ENCODE measurements around the gene ULK4.
"Not testable (repeated sequence)": the region's sequence is repeated elsewhere in the genome, so short reads cannot be mapped to it uniquely, and the experiment has no call there.

The ULK4 gene

DNA sequence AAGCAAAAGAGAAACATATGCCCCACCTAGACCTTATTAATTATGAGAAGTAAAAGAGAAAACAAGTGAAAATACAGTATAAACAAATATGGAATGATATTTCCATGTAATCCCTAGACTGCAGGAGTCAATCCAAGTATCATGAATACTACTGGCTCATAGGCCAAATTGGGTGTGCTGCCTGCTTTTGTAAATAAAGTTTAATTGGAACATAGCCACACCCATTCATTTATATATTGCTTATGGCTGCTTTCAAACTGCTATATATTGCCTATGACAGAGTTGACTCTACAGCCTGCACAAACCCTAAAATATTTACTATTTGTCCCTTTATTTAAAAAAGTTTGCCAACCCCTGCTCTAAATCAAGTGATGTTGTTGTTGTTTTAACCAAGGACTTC, 5.3 kb downstream of the ULK4 start:
- no peak for DNase-seq

DNA sequence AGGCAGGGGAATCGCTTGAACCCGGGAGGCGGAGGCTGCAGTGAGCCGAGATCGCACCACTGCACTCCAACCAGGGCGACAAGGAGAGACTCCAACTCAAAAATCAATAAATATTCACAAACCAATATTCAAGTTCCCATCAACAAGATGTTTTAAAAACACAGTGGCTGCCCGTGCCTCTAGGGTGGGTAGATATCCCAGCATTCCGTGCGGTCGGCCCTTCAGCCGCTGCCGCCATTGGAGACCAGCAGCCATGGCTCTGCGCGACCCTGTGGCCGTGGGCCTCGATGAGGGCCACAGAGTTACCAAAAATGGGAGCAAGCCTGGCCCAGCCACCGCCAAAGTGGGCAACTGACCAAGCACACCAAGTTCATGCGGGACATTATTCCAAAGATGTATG, 6.7 kb downstream of the ULK4 start:
- no peak for DNase-seq

DNA sequence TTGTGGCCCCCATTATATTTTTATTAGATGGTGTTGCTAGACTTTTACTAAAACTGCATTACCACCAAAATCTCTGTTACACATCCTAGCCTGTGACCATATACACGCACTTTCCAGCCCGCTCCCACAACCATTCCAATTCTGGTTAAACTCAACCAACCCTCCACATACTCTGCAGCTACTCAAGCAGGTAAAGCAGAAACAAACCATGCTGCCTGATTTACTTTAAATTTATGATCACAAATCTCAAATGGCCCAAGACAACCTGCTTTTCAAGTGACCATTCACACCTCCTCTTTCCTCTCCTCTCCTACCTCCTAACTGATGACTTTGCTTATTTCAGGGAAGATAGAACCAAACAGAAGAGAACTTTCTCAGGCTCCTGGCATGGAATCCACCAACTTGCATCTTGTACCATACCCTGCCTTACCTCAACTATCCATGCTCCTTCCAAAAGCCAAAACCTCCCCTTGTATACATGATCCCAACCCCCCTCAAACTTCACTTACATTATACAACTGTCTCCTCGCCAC, 18.5 kb downstream of the ULK4 start:
- no peak for DNase-seq

DNA sequence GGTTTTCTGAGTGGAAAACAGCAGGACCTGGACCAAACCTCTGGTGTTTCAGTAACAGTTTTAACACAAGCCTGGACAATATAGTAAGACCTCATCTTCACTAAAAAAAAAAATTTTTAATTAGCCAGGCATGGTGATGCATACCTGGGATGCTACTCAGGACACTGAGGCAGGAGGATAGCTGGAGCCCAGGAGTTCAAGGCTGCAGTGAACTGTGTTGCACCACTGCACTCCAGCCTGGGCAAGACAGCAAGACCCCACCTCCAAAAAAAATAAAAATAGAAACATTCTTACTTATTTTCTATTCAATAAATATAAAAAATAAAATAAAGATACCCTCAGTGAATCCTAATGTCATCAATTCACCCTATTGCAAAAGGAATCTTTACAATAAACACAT, 21.5 kb downstream of the ULK4 start:
- no peak for DNase-seq

- no peak for DNase-seq
Observed at GRCh38 chr3:41936384-41936783, 25.5 kb downstream of the ULK4 start.

DNA sequence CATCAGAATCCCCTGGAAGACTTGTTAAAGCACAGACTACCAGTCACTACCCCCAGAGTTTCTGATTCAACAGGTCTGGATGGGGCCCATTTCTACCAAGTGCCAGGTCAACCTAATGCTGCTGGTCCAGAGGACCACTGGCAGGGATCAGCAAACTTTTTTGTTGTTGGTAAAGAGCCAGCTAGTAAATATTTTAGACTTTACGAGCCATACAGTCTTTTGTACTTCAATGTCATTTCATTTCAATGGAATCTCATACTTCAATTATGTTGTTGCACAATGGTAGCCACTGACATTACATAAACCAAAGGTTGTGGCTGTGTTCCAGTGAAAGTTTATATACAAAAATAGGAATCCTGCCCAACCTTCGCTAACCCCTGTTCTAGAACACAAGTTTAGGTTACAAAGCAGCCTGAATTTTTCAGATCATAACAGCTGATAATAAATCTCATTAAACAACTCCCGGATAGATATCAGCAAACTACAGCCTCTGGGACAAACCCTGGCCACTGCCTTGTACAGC, 28.7 kb downstream of the ULK4 start:
- DNase-seq = no peak

- no peak for DNase-seq
Observed at GRCh38 chr3:41932464-41932863, 29.4 kb downstream of the ULK4 start.

DNA sequence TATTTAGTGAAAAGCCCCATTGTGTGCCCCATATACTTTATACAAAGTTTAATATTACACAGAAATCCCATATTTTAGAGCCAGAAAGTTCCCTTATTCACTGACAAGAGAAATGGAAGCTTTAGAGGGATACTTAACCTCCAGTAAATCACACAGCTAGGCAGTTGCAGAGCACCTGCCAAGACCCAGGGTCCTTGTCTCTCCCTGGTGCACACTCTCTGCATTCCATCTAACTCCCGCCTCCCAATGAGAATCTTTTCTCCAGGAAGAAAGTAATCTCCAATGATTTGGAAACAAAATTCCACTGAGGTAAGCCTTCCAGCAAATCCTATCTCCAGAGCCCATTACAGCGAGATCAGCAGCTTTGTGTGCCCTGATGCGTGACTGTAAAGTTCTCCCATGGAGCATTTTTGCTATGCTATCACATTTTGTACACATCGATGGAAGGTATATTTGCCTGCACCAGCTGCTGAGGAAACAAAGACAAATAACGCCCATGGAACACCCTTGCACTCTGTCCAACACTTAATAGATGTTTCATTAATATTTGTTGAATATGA, 41.4 kb downstream of the ULK4 start:
- no peak for DNase-seq

GRCh38 chr3:41915353-41915752, 46.5 kb downstream of the ULK4 start:
- no peak for DNase-seq

DNA sequence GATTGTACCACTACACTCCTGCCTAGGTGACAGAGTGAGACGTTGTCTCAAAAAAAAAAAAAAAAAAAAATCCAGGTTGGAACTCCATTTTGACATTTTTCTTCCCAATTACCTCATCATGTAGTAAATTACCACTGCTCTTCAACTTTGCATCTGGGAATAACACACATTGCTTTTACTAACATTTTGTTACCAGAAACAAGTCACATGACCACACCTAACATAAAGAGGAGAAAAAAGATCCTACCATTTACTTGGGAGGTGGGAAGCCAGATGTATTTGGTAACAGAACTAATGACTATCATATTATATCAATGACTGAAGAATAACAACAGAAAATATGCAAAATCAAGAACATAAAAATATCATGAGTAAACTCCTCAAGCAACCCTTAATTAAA, 49.6 kb downstream of the ULK4 start:
- DNase-seq = no peak

DNA sequence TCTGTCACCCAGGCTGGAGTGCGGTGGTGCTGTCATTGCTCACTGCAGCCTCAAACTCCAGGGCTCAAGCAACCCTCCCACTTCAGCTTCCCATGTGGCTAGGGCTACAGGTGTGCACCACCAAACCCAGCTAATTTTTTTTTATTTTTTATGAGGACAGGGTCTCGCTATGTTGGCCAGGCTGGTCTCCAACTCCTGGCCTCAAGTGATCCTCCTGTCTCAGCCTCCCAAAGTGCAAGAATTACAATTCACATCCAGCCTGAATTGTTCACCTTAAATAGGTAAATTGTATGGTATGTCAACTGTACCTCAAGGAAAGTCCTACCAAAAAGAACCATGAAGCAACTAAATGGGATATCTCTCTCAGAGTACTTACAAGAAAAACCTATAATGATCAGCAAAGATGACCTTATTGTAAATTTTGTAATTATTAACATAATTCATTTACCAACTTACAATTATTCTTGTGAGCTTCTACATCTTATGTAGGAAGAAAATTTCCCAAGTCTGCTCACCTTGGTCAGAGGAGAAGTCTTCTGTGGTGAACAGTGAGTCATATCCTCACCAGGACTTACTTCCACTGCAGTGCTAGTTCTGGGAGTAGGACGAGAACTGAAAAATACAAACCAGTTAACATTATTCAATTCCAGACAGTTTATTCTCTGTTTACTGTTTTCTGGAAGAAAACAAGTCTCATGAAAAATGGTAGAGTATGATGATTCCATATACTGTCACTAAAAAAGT, 54.4 kb downstream of the ULK4 start:
- no peak for DNase-seq

DNA sequence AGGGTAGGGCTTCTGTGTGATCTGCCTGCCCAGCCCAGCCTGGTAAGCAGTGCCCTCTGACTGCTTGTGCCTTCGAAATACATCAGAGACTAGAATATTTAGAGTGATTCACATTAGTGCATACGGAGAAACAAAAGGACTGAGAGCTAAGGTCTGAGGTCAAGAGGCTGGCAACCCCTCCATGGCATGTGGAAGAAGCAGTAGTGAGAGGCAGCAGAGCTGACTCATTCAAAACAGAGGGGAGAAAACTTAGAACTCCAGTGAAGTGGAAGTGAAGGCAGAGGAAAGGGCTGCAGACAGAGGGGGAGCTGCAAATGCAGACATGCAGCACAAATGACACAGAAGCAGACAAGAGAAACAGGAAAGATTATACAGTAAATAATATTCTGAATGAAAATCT, 61.6 kb downstream of the ULK4 start:
- no peak for DNase-seq

DNA sequence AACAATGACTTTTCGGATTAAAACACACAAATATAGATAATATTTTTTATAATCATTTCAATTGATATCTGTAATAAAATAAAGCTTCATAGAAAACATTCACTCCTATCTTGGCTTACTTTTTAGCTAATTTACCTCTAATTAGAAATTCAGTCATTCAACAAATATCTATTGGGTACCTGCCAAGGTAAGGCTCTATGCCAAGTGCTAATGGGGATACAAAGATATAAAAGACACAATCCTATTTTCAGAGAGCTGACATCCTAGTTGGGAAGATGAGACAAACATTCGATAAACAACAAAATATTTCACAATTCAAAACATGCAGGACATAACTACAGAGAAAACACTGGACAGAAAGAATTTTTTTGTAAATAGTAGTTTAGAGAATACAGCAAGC, 63.3 kb downstream of the ULK4 start:
- DNase-seq = no peak

- DNase-seq = peak; percentile 25
Observed at GRCh38 chr3:41893977-41894376, 67.9 kb downstream of the ULK4 start.

DNA sequence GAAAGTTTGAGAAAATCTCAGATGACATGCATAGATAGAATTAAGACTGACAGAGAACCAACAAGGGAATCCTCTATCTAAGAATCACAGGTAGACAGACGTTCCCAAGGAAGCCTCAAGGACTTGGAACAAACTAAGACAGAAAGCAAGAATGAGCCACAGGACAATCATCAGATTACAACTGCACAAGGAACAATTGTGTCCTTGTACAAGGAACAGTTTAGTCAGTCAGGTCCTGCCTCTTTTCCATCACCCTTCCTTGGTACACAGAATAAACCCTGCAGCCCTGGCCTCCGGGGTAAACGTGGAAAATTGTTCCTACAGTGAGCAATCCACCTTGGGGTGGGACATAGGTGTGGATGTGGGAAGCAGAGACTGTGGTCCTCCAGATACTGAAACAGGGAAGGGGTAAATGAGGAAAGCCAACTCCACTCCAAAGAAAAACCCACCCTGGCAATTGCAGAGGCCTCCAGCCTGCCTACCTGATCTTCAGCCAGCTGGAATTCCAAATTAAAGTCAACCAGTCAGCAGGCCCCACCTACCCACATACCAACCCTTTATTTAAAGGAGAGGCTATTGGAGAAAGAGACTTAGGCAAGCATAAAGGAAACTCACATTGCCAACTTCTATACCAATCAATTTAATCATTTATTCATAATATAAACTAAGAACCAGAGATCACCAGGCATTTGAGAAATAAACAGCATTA, 73.4 kb downstream of the ULK4 start:
- DNase-seq = no peak

DNA sequence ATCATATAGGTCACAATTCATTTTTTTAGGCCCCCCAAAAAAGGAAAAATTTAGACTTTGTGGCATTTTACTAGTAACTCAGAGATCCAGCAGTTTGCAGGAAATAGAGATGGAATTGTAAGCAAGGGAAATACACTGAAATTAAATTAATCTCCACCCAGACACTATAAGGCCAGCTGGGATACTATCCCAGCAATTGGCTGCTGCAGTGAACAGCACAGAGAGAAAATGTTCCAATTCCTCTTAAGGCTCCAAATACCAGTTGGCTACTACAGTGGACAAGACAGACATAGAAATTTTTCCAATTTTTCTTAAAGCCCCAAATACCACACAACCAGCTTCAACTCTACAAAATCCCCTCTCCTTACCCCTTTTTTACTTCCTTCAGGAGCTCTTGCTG, 78.9 kb downstream of the ULK4 start:
- DNase-seq = no peak

DNA sequence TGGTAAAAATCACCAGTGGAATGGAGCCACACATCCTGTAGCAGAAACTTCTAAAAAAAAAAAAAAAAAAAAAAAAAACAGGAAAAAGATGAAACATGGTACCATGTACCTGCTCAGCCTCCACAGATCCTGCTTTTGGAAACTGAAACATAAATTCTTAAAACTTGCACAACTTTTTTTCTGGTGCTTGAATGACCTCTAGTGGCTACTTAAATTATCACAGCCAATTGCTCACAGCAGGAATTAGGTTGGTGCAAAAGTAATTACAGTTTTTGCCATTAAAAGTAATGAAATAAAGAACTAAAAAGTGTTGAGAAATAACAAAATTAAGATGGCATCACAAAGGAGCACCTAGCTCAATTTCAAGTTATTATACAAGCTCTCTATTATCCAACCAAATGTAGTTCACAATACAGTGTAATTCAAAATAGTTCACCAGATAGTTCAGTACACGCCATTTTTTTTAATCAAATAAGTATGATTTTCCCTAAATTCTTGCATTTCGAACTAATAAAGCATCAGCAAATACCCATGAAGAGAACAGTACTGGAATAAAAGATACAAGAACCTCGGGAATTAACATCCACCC, 80.6 kb downstream of the ULK4 start:
- DNase-seq = peak; percentile 10

GRCh38 chr3:41880387-41880786, 81.5 kb downstream of the ULK4 start:
- no peak for DNase-seq

GRCh38 chr3:41877741-41878140, 84.2 kb downstream of the ULK4 start:
- not testable (repeated sequence) for DNase-seq

- no peak for DNase-seq
Observed at GRCh38 chr3:41874022-41874421, 87.9 kb downstream of the ULK4 start.

- DNase-seq = no peak
Observed at GRCh38 chr3:41872157-41872556, 89.7 kb downstream of the ULK4 start.

DNA sequence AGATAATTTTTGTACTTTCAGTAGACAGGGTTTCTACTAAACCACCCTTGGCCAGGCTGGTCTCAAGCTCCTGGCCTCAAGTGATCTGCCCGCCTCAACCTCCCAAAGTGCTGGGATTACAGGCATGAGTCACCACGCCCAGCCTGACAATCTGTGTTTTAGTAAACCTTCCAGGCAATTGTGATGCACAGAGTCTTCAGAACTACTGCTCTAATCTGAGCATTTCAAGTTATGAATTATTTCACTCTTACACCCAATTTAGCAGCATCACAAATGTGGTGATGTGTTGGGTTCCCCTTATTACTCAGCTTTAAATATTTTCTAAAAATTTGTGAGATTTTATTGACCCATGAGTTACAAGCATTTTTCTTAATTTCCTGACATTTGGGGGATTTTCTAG, 94.4 kb downstream of the ULK4 start:
- DNase-seq = no peak

GRCh38 chr3:41866298-41866697, 95.6 kb downstream of the ULK4 start:
- DNase-seq = no peak

- no peak for DNase-seq
Observed at GRCh38 chr3:41863024-41863423, 98.9 kb downstream of the ULK4 start.
